DND-41 (cell line): ENCODE data around the gene CAPRIN1.

ENCODE experiments used
- ATAC-seq: fragments of 200-7000 bp; cut with Tn5 transposase; 3 replicates; pipeline ENCODE4 v1.9.1; 2021; ENCODE audit warnings: low read depth; ENCODE audit not compliant: insufficient read depth
- DNase-seq: peaks from one replicate; pipeline ENCODE4 v3.0.0-alpha.2; 2020
- H2AFZ ChIP-seq: 2 replicates; pipeline ENCODE4 v1.6.0; 2012; ENCODE audit warnings: low read depth, low read length
- H3K27ac ChIP-seq: 2 replicates; pipeline ENCODE4 v1.5.1; 2012; ENCODE audit warnings: low read length, inconsistent platforms
- H3K27me3 ChIP-seq: fragments of 200-600 bp; sonication (generic); 2 replicates; pipeline ENCODE4 v1.6.0; 2012; ENCODE audit warnings: low read length, mild to moderate bottlenecking, inconsistent platforms; ENCODE audit not compliant: insufficient read depth, poor library complexity
- H3K36me3 ChIP-seq: 2 replicates; pipeline ENCODE4 v1.5.1; 2012; ENCODE audit warnings: low read length, inconsistent platforms; ENCODE audit not compliant: insufficient read depth
- H3K4me1 ChIP-seq: 2 replicates; pipeline ENCODE4 v1.5.1; 2012; ENCODE audit warnings: mild to moderate bottlenecking, low read length; ENCODE audit not compliant: insufficient read depth
- H3K4me2 ChIP-seq: 2 replicates; pipeline ENCODE4 v1.6.0; 2012; ENCODE audit warnings: mild to moderate bottlenecking, moderate library complexity, low read length, inconsistent platforms; ENCODE audit not compliant: insufficient read depth
- H3K4me3 ChIP-seq, 2 experiments: fragments of 200-600 bp in 1 of 2; shearing (Covaris generic) in 1 of 2; 2 replicates each; pipeline ENCODE4 v1.5.1; 2012 to 2016; ENCODE audit warnings: inconsistent platforms in 2 of 2, low read length in 2 of 2, mild to moderate bottlenecking in 2 of 2, low read depth in 1 of 2, moderate library complexity in 1 of 2
- H3K79me2 ChIP-seq: 2 replicates; pipeline ENCODE4 v1.6.0; 2012; ENCODE audit warnings: low read length, inconsistent platforms; ENCODE audit not compliant: insufficient read depth
- H3K9ac ChIP-seq: 2 replicates; pipeline ENCODE4 v1.6.0; 2012; ENCODE audit warnings: low read depth, mild to moderate bottlenecking, inconsistent platforms, low read length, moderate library complexity
- H3K9me3 ChIP-seq: 2 replicates; pipeline ENCODE4 v1.5.1; 2012; ENCODE audit warnings: low read length, moderate library complexity, mild to moderate bottlenecking, inconsistent platforms; ENCODE audit not compliant: insufficient read depth, severe bottlenecking
- H4K20me1 ChIP-seq: 2 replicates; pipeline ENCODE4 v1.6.0; 2012; ENCODE audit warnings: low read length; ENCODE audit not compliant: insufficient read depth
- CTCF ChIP-seq: IDR thresholded peaks from 2 replicates; pipeline ENCODE4 v1.5.1; 2012; ENCODE audit warnings: borderline replicate concordance, low read length, moderate library complexity, mild to moderate bottlenecking; ENCODE audit not compliant: poor library complexity, severe bottlenecking; ENCODE audit errors: extremely low read depth
- EZH2 ChIP-seq: IDR thresholded peaks from 3 replicates; pipeline ENCODE4 v1.6.1; 2012; ENCODE audit warnings: borderline replicate concordance, low read depth, mild to moderate bottlenecking, moderate library complexity, low read length, inconsistent platforms; ENCODE audit not compliant: severe bottlenecking

The CAPRIN1 gene

DNA sequence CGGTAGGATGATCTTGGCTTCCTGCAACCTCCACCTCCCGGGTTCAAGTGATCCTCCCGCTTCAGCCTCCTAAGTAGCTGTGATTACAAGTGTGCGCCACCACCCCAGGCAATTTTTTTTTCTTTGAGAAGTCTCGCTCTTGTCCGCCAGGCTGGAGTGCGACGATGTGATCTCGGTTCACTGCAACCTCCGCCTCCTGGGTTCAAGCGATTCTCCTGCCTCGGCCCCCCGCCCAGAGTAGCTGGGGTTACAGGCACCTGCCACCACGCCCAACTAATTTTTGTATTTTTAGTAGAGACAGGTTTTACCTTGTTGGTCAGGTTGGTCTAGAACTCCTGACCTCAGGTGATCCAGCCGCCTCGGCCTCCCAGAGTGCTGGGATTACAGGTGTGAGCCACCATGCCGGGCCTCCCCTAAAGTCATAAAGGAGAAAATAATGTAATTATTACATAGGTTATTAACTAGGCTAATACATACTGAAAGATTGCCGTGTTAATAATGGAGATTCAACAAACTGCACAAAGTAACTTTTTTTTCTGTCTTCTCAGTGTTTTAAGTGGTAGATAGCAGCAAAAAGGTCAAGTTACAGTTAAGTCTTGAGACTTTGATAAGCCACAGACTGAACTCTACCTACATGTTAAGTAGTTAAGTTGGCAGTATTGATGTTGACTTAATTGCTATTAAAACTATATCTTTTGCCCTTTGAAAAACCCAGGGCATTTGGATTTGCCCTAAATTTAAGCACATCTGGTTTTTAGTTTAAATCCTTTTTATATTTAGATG lies 3.9 kb downstream of the CAPRIN1 start:
- H4K20me1 ChIP-seq = peaks cover 64% of the 10 kb centered on the region
- H3K27me3 ChIP-seq = no peaks in the 10 kb centered on the region
- H3K4me3 ChIP-seq = peak overlapping the region in 1 of 2 experiments; percentile 71; a peak in 2 of 4 replicates
- peaks cover 51% of the 10 kb centered on the region for H3K4me1 ChIP-seq
- TF ChIP-seq CTCF = no peak
- no peak for TF ChIP-seq EZH2
- H3K36me3 ChIP-seq = peaks cover 59% of the 10 kb centered on the region
- H3K27ac ChIP-seq = no peak overlapping the region
- H3K79me2 ChIP-seq = peaks cover 87% of the 10 kb centered on the region
- no peaks in the 10 kb centered on the region for H3K9me3 ChIP-seq
- H3K9ac ChIP-seq = peak overlapping the region; percentile 99
- no peak for ATAC-seq
- H3K4me2 ChIP-seq = peak overlapping the region; percentile 67
- no peak overlapping the region for H2AFZ ChIP-seq
- DNase-seq = no peak

DNA sequence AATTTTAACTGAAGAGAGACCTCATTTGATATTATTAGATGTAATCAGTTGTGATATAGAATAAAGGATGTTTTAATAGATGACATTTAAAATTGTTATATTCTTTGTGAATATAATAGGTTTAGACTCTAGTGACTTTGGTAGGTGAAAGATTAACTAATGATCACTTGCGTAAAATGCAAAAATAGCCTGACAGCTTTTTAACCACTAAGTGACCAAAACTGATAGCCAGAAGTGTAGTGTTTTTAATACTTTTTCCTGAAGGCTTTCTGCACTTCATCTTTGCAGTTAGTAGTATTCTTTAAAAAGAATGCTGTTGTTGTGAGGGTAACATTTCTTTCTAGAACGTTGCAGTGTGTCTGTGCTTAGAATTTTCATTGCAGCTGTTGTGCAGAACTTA lies 5.1 kb downstream of the CAPRIN1 start:
- Histone ChIP-seq H3K36me3 (peaks cover 71% of the 10 kb centered on the region), H3K27me3 (no peaks in the 10 kb centered on the region), H3K27ac (no peak overlapping the region), H3K79me2 (peaks cover 98% of the 10 kb centered on the region), H3K4me2 (peak overlapping the region; percentile 67; the same call in 1 of the 2 replicates), H4K20me1 (peaks cover 76% of the 10 kb centered on the region), H3K4me1 (peaks cover 45% of the 10 kb centered on the region), H3K4me3 (peak overlapping the region in 1 of 2 experiments; percentile 25; a peak in 1 of 4 replicates), H3K9me3 (no peaks in the 10 kb centered on the region), H2AFZ (no peak overlapping the region), H3K9ac (no peak overlapping the region)
- ATAC-seq (no peak), DNase-seq (no peak)
- TF ChIP-seq CTCF (no peak), EZH2 (no peak)

DNA sequence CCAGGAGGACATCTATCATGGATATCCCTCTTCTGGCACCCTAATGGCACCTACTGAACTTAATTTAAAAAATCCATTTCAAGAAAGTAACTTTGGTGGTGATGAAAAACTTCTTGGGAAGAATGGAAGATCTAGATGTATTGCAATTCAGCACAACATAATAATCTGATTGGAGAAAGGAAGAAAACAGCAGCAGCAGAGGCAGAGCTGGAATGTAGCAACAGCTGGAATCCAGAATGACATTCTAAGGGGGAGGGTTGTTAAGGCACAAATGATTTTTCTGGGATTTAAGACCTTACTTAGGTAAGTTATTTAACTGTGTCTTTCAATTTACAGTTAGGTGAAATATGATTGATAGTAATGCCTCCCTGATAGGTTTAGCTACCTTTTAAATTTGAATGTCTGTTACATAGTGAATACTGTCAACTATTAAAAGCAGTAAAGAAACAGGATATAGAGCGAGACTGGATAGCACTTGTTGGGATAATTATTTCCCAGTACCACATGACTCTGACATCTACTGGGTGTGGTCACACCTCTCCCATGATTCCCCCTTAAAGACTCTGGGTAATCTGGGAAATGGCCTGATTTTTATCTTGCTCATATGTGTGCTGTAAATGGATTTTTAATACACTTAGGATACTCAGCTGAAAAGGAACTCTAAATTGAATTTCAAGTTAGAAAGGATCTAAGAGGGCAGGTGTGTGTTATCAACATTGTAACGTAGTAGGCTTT lies 11.7 kb downstream of the CAPRIN1 start:
- TF ChIP-seq CTCF = no peak
- TF ChIP-seq EZH2 = no peak
- Histone ChIP-seq H3K27me3 (no peaks in the 10 kb centered on the region), H3K36me3 (peaks cover 67% of the 10 kb centered on the region), H3K4me3 (no peak overlapping the region), H3K9me3 (no peaks in the 10 kb centered on the region), H4K20me1 (peaks cover 88% of the 10 kb centered on the region), H3K79me2 (peaks cover 99% of the 10 kb centered on the region), H3K4me2 (0 out of 2 replicates have a peak overlapping the region, but pooled peaks have one; percentile 26), H3K4me1 (0 out of 2 replicates have a peak, but pooled peaks cover 3% of the 10 kb centered on the region), H3K27ac (no peak overlapping the region), H2AFZ (no peak overlapping the region), H3K9ac (no peak overlapping the region)
- DNase-seq (no peak), ATAC-seq (no peak; the same call in 2 of the 3 replicates)
